PC-9 (cell line): ENCODE measurements around the gene TFRC. TPM values are rescaled to one million over a fixed set of nuclear protein-coding genes. Genes with fewer than 3 reads are reported as not detected.
"Not testable (repeated sequence)": the region's sequence is repeated elsewhere in the genome, so short reads cannot be mapped to it uniquely, and the experiment has no call there.

ENCODE experiments used
- BruUV-seq: library from RNA; stranded (reverse); fragments of 400-500 nt; replicated peaks from 2 replicates; lab custom pipeline; 2021; lab: Mats Ljungman, UMichigan
- CTCF ChIA-PET: fragments of 300-600 bp; sonication (Branson Sonifier 250); formaldehyde crosslinking; loops from one replicate; lab custom pipeline; 2022; ENCODE audit warnings: antibody characterized with exemption; lab: Charles Lee
- POLR2A ChIA-PET: fragments of 300-600 bp; sonication (Branson Sonifier 250); formaldehyde crosslinking; loops from one replicate; lab custom pipeline; 2022; ENCODE audit warnings: antibody characterized with exemption; ENCODE audit not compliant: unreplicated experiment; lab: Charles Lee
- DNase-seq, 2 experiments: peaks; one replicate each; pipeline versions ENCODE4 v3.0.0 to v3.0.0-alpha.2; 2015 to 2022; ENCODE audit warnings: mixed read lengths in 1 of 2
- H2AFZ ChIP-seq: fragments of 200-600 bp; sonication (generic); 2 replicates; pipeline ENCODE4 v1.8.1; 2017; ENCODE audit warnings: antibody characterized with exemption
- H3F3A ChIP-seq: fragments of 200-600 bp; sonication (generic); 2 replicates; pipeline ENCODE4 v1.8.1; 2017; ENCODE audit warnings: antibody characterized with exemption, mild to moderate bottlenecking, low read depth; ENCODE audit not compliant: insufficient read depth
- H3K27ac ChIP-seq: fragments of 200-600 bp; sonication (generic); 2 replicates; pipeline ENCODE4 v1.6.1; 2016; ENCODE audit warnings: mixed run types
- H3K27me3 ChIP-seq: fragments of 200-600 bp; sonication (generic); 2 replicates; pipeline ENCODE4 v1.6.1; 2016; ENCODE audit warnings: low read depth, mixed run types; ENCODE audit not compliant: insufficient read depth
- H3K36me3 ChIP-seq: fragments of 200-600 bp; sonication (generic); 2 replicates; pipeline ENCODE4 v1.6.1; 2016; ENCODE audit warnings: low read depth, mixed run types
- H3K4me1 ChIP-seq: fragments of 200-600 bp; sonication (generic); replicated peaks from 2 replicates; pipeline ENCODE4 v1.6.1; 2016; ENCODE audit warnings: mixed run types; ENCODE audit not compliant: insufficient read depth
- H3K4me2 ChIP-seq: fragments of 200-600 bp; sonication (generic); 2 replicates; pipeline ENCODE4 v1.6.1; 2017; ENCODE audit warnings: mixed run types
- H3K4me3 ChIP-seq: fragments of 200-600 bp; sonication (generic); 2 replicates; pipeline ENCODE4 v1.6.1; 2016; ENCODE audit warnings: mixed run types
- H3K79me2 ChIP-seq: fragments of 200-600 bp; sonication (generic); 2 replicates; pipeline ENCODE4 v1.6.1; 2017; ENCODE audit warnings: low read depth, mixed run types
- H3K9me2 ChIP-seq: fragments of 200-600 bp; sonication (generic); 2 replicates; pipeline ENCODE4 v1.8.1; 2017; ENCODE audit warnings: mild to moderate bottlenecking; ENCODE audit not compliant: insufficient read depth
- H3K9me3 ChIP-seq: fragments of 200-600 bp; sonication (generic); 2 replicates; pipeline ENCODE4 v1.8.1; 2016; ENCODE audit warnings: low read depth; ENCODE audit not compliant: insufficient read depth
- H4K20me1 ChIP-seq: fragments of 200-600 bp; sonication (generic); 2 replicates; pipeline ENCODE4 v1.8.1; 2017; ENCODE audit not compliant: insufficient read depth
- EZH2 ChIP-seq: fragments of 200-600 bp; sonication (generic); IDR thresholded peaks from 2 replicates; pipeline ENCODE4 v1.8.0; 2017; ENCODE audit warnings: antibody characterized with exemption, low read depth
- intact Hi-C: fragments of 100-400 bp; cut with micrococcal nuclease; formaldehyde crosslinking; loops from one replicate; pipeline ENCODE4 v1.10.0; 2022; ENCODE audit not compliant: unreplicated experiment
- total RNA-seq: library from RNA; stranded (reverse); gene quantifications from 2 replicates; pipeline ENCODE4 v1.2.3, GENCODE V29; 2021
- TF ChIP-seq, protein P1 (sequence below): fragments of 200-600 bp; sonication (generic); conservative IDR thresholded peaks from 2 replicates; pipeline ENCODE4 v1.6.1; 2017; ENCODE audit warnings: mixed run types, antibody characterized with exemption, mild to moderate bottlenecking, moderate library complexity

TFRC gene
- total RNA-seq, 1 experiment from 2014 or later, result 195 TPM

DNA sequence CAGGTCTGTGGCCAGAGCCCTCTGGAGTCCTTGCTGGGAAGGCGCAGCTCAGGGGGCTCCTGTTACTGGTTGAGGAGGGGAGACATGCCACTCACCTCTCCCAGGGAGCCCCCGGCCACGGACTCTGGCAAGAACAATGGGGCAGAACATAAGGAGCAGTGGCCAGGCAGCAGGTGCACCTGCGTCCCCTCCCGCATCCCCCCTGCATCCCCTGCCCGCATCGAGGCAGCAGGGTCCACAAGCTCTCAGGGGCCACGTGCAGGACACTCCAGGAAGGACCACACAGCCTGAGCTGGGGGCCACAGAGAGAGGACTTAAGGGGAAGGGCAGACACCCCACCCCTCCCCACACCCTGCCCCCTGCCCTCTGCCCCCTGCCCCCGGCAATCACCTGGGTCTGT, 73.0 kb downstream of the TFRC start:
- Histone ChIP-seq H3F3A (peaks cover 9% of the 10 kb centered on the region; the same call in 1 of the 2 replicates), H3K79me2 (no peaks in the 10 kb centered on the region), H3K4me2 (no peak overlapping the region), H3K4me1 (peaks cover 7% of the 10 kb centered on the region; the same call in 1 of the 2 replicates), H3K27me3 (peaks cover 37% of the 10 kb centered on the region), H3K9me2 (no peaks in the 10 kb centered on the region), H4K20me1 (no peaks in the 10 kb centered on the region), H3K4me3 (no peak overlapping the region), H3K9me3 (no peaks in the 10 kb centered on the region), H3K36me3 (no peaks in the 10 kb centered on the region), H3K27ac (no peak overlapping the region), H2AFZ (no peak overlapping the region)
- TF ChIP-seq, protein P1, sequence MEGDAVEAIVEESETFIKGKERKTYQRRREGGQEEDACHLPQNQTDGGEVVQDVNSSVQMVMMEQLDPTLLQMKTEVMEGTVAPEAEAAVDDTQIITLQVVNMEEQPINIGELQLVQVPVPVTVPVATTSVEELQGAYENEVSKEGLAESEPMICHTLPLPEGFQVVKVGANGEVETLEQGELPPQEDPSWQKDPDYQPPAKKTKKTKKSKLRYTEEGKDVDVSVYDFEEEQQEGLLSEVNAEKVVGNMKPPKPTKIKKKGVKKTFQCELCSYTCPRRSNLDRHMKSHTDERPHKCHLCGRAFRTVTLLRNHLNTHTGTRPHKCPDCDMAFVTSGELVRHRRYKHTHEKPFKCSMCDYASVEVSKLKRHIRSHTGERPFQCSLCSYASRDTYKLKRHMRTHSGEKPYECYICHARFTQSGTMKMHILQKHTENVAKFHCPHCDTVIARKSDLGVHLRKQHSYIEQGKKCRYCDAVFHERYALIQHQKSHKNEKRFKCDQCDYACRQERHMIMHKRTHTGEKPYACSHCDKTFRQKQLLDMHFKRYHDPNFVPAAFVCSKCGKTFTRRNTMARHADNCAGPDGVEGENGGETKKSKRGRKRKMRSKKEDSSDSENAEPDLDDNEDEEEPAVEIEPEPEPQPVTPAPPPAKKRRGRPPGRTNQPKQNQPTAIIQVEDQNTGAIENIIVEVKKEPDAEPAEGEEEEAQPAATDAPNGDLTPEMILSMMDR, result no peak
- no peak for TF ChIP-seq EZH2
- ChIA-PET POLR2A (no interaction called here), CTCF (no interaction called here)
- intact Hi-C loops, result no loop called here
- DNase-seq, result peak in 1 of 2 experiments; percentile 12
- no TSS peak for BruUV-seq

DNA sequence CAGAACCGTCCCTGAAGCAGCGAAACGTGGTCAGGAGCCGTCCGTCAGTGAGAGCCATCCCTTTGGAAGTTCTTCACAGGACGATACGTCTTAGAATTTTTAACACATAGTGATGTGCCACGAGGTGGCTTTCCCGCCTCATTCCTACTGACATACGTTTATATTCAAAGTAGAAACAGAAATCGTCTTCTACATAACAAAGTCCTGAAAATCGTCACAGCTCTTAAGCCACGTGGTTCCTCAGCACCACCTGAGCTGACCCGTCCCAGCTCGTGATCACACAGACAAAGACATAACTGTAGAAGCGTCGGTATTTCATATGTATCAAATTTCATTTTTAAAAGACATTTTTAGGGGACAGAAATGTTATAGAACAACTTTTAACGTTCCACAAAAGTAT, 73.5 kb downstream of the TFRC start:
- ChIA-PET CTCF (no interaction called here), POLR2A (no interaction called here)
- Histone ChIP-seq H2AFZ (no peak overlapping the region), H3K4me3 (no peak overlapping the region), H3K4me1 (peaks cover 7% of the 10 kb centered on the region; the same call in 1 of the 2 replicates), H3K9me3 (no peaks in the 10 kb centered on the region), H3K9me2 (no peaks in the 10 kb centered on the region), H4K20me1 (no peaks in the 10 kb centered on the region), H3F3A (peaks cover 9% of the 10 kb centered on the region; the same call in 1 of the 2 replicates), H3K27me3 (peaks cover 43% of the 10 kb centered on the region), H3K79me2 (no peaks in the 10 kb centered on the region), H3K4me2 (no peak overlapping the region), H3K27ac (no peak overlapping the region), H3K36me3 (no peaks in the 10 kb centered on the region)
- BruUV-seq, result no TSS peak
- DNase-seq, result no peak
- intact Hi-C loops, result no loop called here
- TF ChIP-seq, protein P1, result no peak
- TF ChIP-seq EZH2, result no peak

DNA sequence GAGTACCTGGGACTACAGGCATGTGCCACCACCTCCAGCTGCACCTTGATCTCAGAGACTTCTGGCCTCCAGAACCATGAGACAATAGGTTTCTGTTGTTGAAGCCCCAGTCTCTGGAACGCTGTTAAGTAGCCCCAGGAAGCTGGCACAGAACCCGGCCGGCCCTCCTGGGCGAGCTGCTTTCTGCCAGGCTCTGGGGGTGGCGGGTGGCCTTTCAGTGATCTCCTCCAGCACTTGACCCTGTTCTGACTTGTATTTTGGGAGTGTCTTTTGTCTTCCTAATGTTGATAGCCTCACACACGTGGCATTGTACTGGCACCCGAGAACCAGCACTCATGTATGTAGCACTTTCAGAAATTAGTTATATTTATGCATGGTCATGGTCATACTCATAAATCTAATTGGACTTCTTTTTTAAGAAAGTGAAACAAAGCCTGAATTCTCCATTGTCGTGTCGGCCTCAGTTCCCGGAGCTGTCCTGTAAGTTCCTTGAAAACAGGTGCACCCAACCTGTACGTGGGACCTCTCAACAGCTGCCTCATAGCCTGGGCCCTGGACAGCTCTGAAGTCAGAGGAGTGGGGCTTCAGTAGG, 74.0 kb downstream of the TFRC start:
- Histone ChIP-seq H3K36me3 (no peaks in the 10 kb centered on the region), H3K9me3 (no peaks in the 10 kb centered on the region), H3K4me2 (no peak overlapping the region), H3K9me2 (no peaks in the 10 kb centered on the region), H3F3A (peaks cover 9% of the 10 kb centered on the region; the same call in 1 of the 2 replicates), H3K4me3 (no peak overlapping the region), H2AFZ (no peak overlapping the region), H3K27me3 (peaks cover 48% of the 10 kb centered on the region), H3K4me1 (peaks cover 7% of the 10 kb centered on the region; the same call in 1 of the 2 replicates), H3K79me2 (no peaks in the 10 kb centered on the region), H3K27ac (no peak overlapping the region), H4K20me1 (no peaks in the 10 kb centered on the region)
- intact Hi-C loops, result no loop called here
- POLR2A ChIA-PET, result no interaction called here
- no TSS peak for BruUV-seq
- TF ChIP-seq, protein P1, result no peak
- DNase-seq, result no peak
- CTCF ChIA-PET, result interaction anchor here (0.6 kb wide), 1 partner anchor 119 kb away, joined by 5 read pairs; no protein-coding TSS in a partner anchor

DNA sequence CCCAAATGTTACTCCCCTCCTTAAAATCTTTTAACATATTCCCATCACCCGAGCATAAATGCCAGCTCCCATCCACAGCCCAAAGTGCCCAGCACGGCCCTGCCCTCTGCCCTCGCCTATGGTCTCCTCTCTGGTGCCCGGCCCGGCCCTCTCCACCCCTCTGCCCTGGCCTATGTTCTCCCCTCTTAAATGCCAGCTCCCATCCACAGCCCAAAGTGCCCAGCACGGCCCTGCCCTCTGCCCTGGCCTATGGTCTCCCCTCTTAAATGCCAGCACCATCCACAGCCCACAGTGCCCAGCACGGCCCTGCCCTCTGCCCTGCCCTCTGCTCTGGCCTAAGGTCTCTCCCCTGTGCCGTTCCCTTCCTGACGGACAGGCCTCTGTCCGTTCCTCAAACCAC, 76.6 kb downstream of the TFRC start:
- BruUV-seq, POLR2A ChIA-PET: not testable (repeated sequence)

DNA sequence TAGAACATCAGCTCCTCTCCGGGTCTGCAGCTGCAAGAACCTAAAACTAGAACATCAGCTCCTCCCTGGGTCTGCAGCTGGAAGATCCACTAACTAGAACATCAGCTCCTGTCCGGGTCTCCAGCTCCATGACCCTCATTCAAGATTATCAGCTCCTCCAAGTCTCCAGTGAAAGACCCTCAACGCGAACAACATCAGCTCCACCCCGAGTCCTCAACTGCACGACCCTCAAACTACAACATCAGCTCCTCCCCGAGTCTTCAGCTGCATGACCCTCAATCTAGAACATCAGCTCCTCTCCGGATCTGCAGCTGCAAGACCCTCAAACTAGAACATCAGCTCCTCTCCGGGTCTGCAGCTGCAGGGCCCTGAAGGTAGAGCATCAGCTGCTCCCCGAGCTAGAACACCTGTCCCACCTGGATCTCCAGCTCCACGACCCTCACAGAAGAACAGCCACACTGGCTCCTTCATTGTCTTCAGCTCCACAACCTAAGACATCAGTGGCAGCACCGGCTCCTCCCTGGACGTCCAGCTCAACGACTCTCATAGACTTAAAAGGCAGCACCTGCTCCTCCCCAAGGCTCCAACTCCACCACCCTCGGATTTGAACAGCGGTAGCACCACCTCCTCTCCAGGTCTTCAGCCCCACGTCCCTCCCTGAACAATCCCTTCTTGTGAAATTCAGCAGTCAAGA, 77.4 kb downstream of the TFRC start:
- not testable (repeated sequence) for H2AFZ ChIP-seq, H4K20me1 ChIP-seq, H3F3A ChIP-seq, H3K9me3 ChIP-seq, H3K4me3 ChIP-seq, BruUV-seq, H3K4me1 ChIP-seq, H3K79me2 ChIP-seq, H3K4me2 ChIP-seq, H3K9me2 ChIP-seq, DNase-seq, H3K36me3 ChIP-seq, H3K27ac ChIP-seq
- peaks cover 72% of the 10 kb centered on the region for H3K27me3 ChIP-seq
- POLR2A ChIA-PET, result interaction anchor here (0.6 kb wide), 1 partner anchor 42 kb away, joined by 3 read pairs; no protein-coding TSS in a partner anchor
- CTCF ChIA-PET, result interaction anchor here (0.8 kb wide), 1 partner anchor 61 kb away, joined by 6 read pairs; no protein-coding TSS in a partner anchor
- intact Hi-C loops, result loop anchor here (5.0 kb wide), 1 partner anchor 62 kb away; no protein-coding TSS in a partner anchor

More for the DNA sequence above, 76.6 kb downstream of the TFRC start:
- H3K36me3 ChIP-seq, H3K9me2 ChIP-seq, H4K20me1 ChIP-seq, CTCF ChIA-PET, H3K4me2 ChIP-seq, intact Hi-C loops, DNase-seq, H3K79me2 ChIP-seq, H2AFZ ChIP-seq, H3F3A ChIP-seq, H3K4me3 ChIP-seq, H3K4me1 ChIP-seq, H3K27ac ChIP-seq, H3K9me3 ChIP-seq: not testable (repeated sequence)
- H3K27me3 ChIP-seq, result peaks cover 70% of the 10 kb centered on the region
